Measurements from ENCODE around the gene ITGB7.

Gene ITGB7

GRCh38 chr12:53217051-53217930 lies 10.2 kb upstream of the ITGB7 start:
- peak overlapping the region; percentile 74 to 93 for H3K27ac ChIP-seq
- no peak for TF ChIP-seq CTCF (IDR thresholded peaks at IDR 0.05)
- peak overlapping the region; percentile 90 for H3K4me3 ChIP-seq
- no peak for DNase-seq (ENCODE audit: low spot score)

- Histone ChIP-seq H3K27ac (peak overlapping the region in 1 of 2 donors; percentile 51), H3K4me3 (peak overlapping the region; percentile 2)
- no peak for DNase-seq (ENCODE audit: low spot score)
- no peak for TF ChIP-seq CTCF (IDR thresholded peaks at IDR 0.05)
Observed at GRCh38 chr12:53215497-53215896, 8.4 kb upstream of the ITGB7 start.

- Histone ChIP-seq H3K4me3 (no peak overlapping the region), H3K27ac (peak overlapping the region in 1 of 2 donors; percentile 51)
- no peak for DNase-seq (ENCODE audit: low spot score)
- no peak for TF ChIP-seq CTCF (IDR thresholded peaks at IDR 0.05)
Observed at GRCh38 chr12:53214687-53215455, 7.8 kb upstream of the ITGB7 start.

- Histone ChIP-seq H3K27ac (peak overlapping the region in 1 of 2 donors; percentile 51), H3K4me3 (no peak overlapping the region)
- DNase-seq (ENCODE audit: low spot score): no peak
Observed at GRCh38 chr12:53214221-53214620, 7.2 kb upstream of the ITGB7 start.

GRCh38 chr12:53213348-53213747 lies 6.3 kb upstream of the ITGB7 start:
- TF ChIP-seq CTCF (IDR thresholded peaks at IDR 0.05): peak; percentile 91
- DNase-seq (ENCODE audit: low spot score): no peak
- Histone ChIP-seq H3K4me3 (no peak overlapping the region), H3K27ac (no peak overlapping the region)

More at GRCh38 chr12:53214221-53214620, 7.2 kb upstream of the ITGB7 start:
- TF ChIP-seq CTCF (IDR thresholded peaks at IDR 0.05): no peak

- DNase-seq (ENCODE audit: low spot score): no peak
- H3K27ac ChIP-seq: no peak overlapping the region
- no peak overlapping the region for H3K4me3 ChIP-seq
- TF ChIP-seq CTCF (IDR thresholded peaks at IDR 0.05): no peak
Observed at GRCh38 chr12:53212931-53213330, 5.9 kb upstream of the ITGB7 start.
